Neural progenitor cell (in vitro differentiated cells): ENCODE data around the gene KLHL7. TPM values are rescaled to one million over a fixed set of nuclear protein-coding genes. Genes with fewer than 3 reads are reported as not detected.
"Not testable (repeated sequence)": the region's sequence is repeated elsewhere in the genome, so short reads cannot be mapped to it uniquely, and the experiment has no call there.

Source experiments
- DNase-seq: peaks from one replicate; pipeline ENCODE4 v3.0.0-alpha.2; 2016; ENCODE audit warnings: low spot score
- H2AFZ ChIP-seq: fragments of 200-600 bp; sonication (generic); replicated peaks from 2 replicates; pipeline ENCODE4 v1.6.1; 2016; ENCODE audit warnings: antibody characterized with exemption
- H3F3A ChIP-seq: fragments of 200-600 bp; sonication (generic); 2 replicates; pipeline ENCODE4 v1.6.1; 2016; ENCODE audit warnings: antibody characterized with exemption, low read depth
- H3K27ac ChIP-seq: fragments of 200-600 bp; sonication (generic); 2 replicates; pipeline ENCODE4 v1.5.1; 2016; ENCODE audit warnings: mild to moderate bottlenecking
- H3K27me3 ChIP-seq: fragments of 200-600 bp; sonication (generic); 2 replicates; pipeline ENCODE4 v1.6.1; 2016; ENCODE audit warnings: mild to moderate bottlenecking, moderate library complexity
- H3K36me3 ChIP-seq: fragments of 200-600 bp; sonication (generic); 2 replicates; pipeline ENCODE4 v1.5.1; 2016
- H3K4me1 ChIP-seq: fragments of 200-600 bp; sonication (generic); 2 replicates; pipeline ENCODE4 v1.6.1; 2016; ENCODE audit warnings: mixed run types
- H3K4me2 ChIP-seq: fragments of 200-600 bp; sonication (generic); 2 replicates; pipeline ENCODE4 v1.6.1; 2016
- H3K4me3 ChIP-seq: fragments of 200-600 bp; sonication (generic); 2 replicates; pipeline ENCODE4 v1.5.1; 2016
- H3K79me2 ChIP-seq: fragments of 200-600 bp; sonication (generic); 2 replicates; pipeline ENCODE4 v1.6.1; 2016; ENCODE audit warnings: low read depth
- H3K9ac ChIP-seq: fragments of 200-600 bp; sonication (generic); 2 replicates; pipeline ENCODE4 v1.6.1; 2016
- H3K9me3 ChIP-seq: fragments of 200-600 bp; sonication (generic); 2 replicates; pipeline ENCODE4 v1.5.1; 2016; ENCODE audit warnings: low read depth
- H4K20me1 ChIP-seq: fragments of 200-600 bp; sonication (generic); 2 replicates; pipeline ENCODE4 v1.6.1; 2016; ENCODE audit warnings: low read depth
- H3K27ac Mint-ChIP-seq: 3 replicates; pipeline ENCODE4 v1.8.0; 2021; ENCODE audit warnings: mixed read lengths
- H3K27me3 Mint-ChIP-seq: 2 replicates; pipeline ENCODE4 v1.8.0; 2022; ENCODE audit warnings: low read depth, mild to moderate bottlenecking, inconsistent platforms, moderate library complexity, mixed read lengths; ENCODE audit not compliant: insufficient read depth
- H3K36me3 Mint-ChIP-seq: 3 replicates; pipeline ENCODE4 v1.8.0; 2021; ENCODE audit warnings: mixed read lengths
- H3K4me1 Mint-ChIP-seq: 3 replicates; pipeline ENCODE4 v1.8.0; 2021; ENCODE audit warnings: mixed read lengths
- H3K4me3 Mint-ChIP-seq: 3 replicates; pipeline ENCODE4 v1.8.0; 2021; ENCODE audit warnings: mild to moderate bottlenecking, moderate library complexity, mixed read lengths
- H3K9me3 Mint-ChIP-seq: 3 replicates; pipeline ENCODE4 v1.8.0; 2020; ENCODE audit warnings: mixed read lengths
- CTCF ChIP-seq: fragments of 200-600 bp; sonication (generic); IDR thresholded peaks from 2 replicates; pipeline ENCODE4 v1.5.1; 2017; ENCODE audit warnings: antibody characterized with exemption, mild to moderate bottlenecking
- EZH2 ChIP-seq: fragments of 200-600 bp; sonication (generic); IDR thresholded peaks from 2 replicates; pipeline ENCODE4 v1.6.1; 2017; ENCODE audit warnings: antibody characterized with exemption, mild to moderate bottlenecking, moderate library complexity
- EZH2phosphoT487 ChIP-seq: fragments of 200-600 bp; sonication (generic); IDR thresholded peaks from 2 replicates; pipeline ENCODE4 v1.6.1; 2017; ENCODE audit warnings: antibody characterized with exemption
- total RNA-seq: library from RNA; depleted of rRNA; stranded (reverse); fragments of >200 nt; gene quantifications from 2 replicates; pipeline ENCODE4 v1.2.3, GENCODE V29; 2015; ENCODE audit warnings: low replicate concordance

KLHL7 gene
- total RNA-seq, 1 donor from 2014 or later, result 117 TPM

DNA sequence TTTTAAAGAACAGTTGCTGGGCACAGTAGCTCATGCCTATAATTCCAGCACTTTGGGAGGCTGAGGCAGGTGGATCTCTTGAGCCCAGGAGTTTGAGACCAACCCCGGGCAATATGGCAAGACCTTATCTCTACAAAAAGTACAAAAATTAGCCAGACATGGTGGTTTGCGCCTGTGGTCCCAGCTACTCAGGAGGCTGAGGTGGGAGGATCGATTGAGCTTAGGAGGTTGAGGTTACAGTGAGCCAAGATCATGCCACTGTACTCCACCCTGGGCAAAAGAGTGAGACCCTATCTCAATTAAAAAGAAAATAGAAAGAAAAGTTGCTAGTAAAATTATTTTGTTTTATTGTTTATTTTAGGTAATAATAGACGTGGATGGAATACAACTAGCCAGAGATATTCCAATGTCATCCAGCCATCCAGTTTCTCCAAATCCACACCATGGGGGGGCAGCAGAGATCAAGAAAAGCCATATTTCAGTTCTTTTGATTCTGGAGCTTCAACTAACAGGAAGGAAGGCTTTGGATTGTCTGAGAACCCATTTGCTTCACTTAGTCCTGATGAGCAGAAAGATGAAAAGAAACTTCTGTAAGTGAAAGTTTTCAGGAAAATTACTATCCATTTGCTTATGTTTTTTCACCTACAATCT, 79.2 kb downstream of the KLHL7 start:
- Mint-ChIP-seq H3K27ac (no peak overlapping the region), H3K4me1 (peaks cover 22% of the 10 kb centered on the region), H3K9me3 (peaks cover 3% of the 10 kb centered on the region), H3K4me3 (no peak overlapping the region), H3K36me3 (peaks cover 14% of the 10 kb centered on the region), H3K27me3 (peaks cover 2% of the 10 kb centered on the region)
- Histone ChIP-seq H3K79me2 (peaks cover 82% of the 10 kb centered on the region), H3K9me3 (no peaks in the 10 kb centered on the region), H2AFZ (no peak overlapping the region), H3K27ac (no peak overlapping the region), H3K4me2 (no peak overlapping the region), H3K4me1 (peaks cover 14% of the 10 kb centered on the region), H3K27me3 (no peaks in the 10 kb centered on the region), H3F3A (peaks cover 18% of the 10 kb centered on the region), H3K36me3 (peaks cover 29% of the 10 kb centered on the region), H3K4me3 (no peak overlapping the region), H4K20me1 (peaks cover 17% of the 10 kb centered on the region), H3K9ac (no peak overlapping the region)
- DNase-seq, result peak; percentile 13
- no peak for TF ChIP-seq EZH2phosphoT487
- peak; percentile 38 for TF ChIP-seq CTCF

DNA sequence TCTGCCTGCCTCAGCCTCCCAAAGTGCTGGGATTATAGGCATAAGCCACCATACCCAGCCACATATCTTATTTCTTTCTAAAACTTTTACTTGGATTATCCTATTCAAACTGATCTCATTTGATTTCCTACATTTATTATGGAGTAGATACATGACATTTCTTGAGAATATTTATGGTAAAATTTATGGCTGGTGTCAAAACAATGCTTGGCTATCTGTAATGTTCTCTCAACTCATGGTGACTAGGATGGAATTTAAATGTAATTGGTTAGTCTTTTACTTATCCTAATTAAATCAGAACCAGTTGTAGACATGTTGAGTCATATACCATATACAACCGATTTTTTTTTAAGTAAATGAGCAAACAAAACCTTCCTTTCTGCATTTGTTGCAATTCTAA, 80.4 kb downstream of the KLHL7 start:
- Mint-ChIP-seq H3K4me3 (no peak overlapping the region), H3K9me3 (peaks cover 3% of the 10 kb centered on the region), H3K27me3 (peaks cover 2% of the 10 kb centered on the region), H3K4me1 (peaks cover 20% of the 10 kb centered on the region), H3K36me3 (peaks cover 17% of the 10 kb centered on the region), H3K27ac (no peak overlapping the region)
- H3K36me3 ChIP-seq, result peaks cover 36% of the 10 kb centered on the region
- H3K4me2 ChIP-seq, result no peak overlapping the region
- H4K20me1 ChIP-seq, result peaks cover 17% of the 10 kb centered on the region
- no peaks in the 10 kb centered on the region for H3K9me3 ChIP-seq
- no peak overlapping the region for H3K4me3 ChIP-seq
- TF ChIP-seq EZH2phosphoT487 (no peak), EZH2 (no peak), CTCF (no peak)
- no peak for DNase-seq
- peaks cover 82% of the 10 kb centered on the region for H3K79me2 ChIP-seq
- no peak overlapping the region for H3K27ac ChIP-seq
- peaks cover 13% of the 10 kb centered on the region for H3F3A ChIP-seq
- H3K4me1 ChIP-seq, result peaks cover 14% of the 10 kb centered on the region
- no peak overlapping the region for H2AFZ ChIP-seq
- H3K27me3 ChIP-seq, result no peaks in the 10 kb centered on the region
- H3K9ac ChIP-seq, result no peak overlapping the region

DNA sequence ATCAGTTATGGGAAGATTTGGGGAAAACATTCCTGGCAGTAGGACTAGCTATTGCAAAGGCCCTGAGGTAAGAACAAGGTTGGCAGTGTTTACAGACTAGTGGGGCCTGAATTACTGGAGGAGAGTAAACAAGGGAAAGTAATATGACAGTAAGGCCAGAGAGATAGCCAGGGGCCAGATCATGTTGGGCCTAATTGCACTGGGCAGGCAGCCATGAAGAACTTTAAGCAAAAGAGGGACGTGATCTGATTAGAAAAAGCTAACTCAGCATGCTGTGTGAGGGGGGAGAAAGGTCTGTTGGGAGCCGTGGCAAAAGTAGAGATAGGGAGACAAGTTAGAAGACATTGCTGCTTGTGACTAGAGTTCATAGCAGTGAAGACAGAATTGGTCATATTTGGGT, 85.4 kb downstream of the KLHL7 start:
- H3K9me3 ChIP-seq, result no peaks in the 10 kb centered on the region
- H3K27ac ChIP-seq, result no peak overlapping the region
- Mint-ChIP-seq H3K27ac (no peak overlapping the region), H3K4me3 (no peak overlapping the region), H3K27me3 (peaks cover 2% of the 10 kb centered on the region), H3K36me3 (peaks cover 32% of the 10 kb centered on the region), H3K4me1 (no peaks in the 10 kb centered on the region), H3K9me3 (no peaks in the 10 kb centered on the region)
- no peak for DNase-seq
- TF ChIP-seq CTCF (no peak), EZH2phosphoT487 (no peak), EZH2 (no peak)
- no peak overlapping the region for H3K4me2 ChIP-seq
- H3K4me3 ChIP-seq, result no peak overlapping the region
- H3K9ac ChIP-seq, result no peak overlapping the region
- no peaks in the 10 kb centered on the region for H3K27me3 ChIP-seq
- H4K20me1 ChIP-seq, result no peaks in the 10 kb centered on the region
- H3K4me1 ChIP-seq, result no peaks in the 10 kb centered on the region
- no peaks in the 10 kb centered on the region for H3F3A ChIP-seq
- no peak overlapping the region for H2AFZ ChIP-seq
- peaks cover 40% of the 10 kb centered on the region for H3K79me2 ChIP-seq
- H3K36me3 ChIP-seq, result peaks cover 27% of the 10 kb centered on the region

DNA sequence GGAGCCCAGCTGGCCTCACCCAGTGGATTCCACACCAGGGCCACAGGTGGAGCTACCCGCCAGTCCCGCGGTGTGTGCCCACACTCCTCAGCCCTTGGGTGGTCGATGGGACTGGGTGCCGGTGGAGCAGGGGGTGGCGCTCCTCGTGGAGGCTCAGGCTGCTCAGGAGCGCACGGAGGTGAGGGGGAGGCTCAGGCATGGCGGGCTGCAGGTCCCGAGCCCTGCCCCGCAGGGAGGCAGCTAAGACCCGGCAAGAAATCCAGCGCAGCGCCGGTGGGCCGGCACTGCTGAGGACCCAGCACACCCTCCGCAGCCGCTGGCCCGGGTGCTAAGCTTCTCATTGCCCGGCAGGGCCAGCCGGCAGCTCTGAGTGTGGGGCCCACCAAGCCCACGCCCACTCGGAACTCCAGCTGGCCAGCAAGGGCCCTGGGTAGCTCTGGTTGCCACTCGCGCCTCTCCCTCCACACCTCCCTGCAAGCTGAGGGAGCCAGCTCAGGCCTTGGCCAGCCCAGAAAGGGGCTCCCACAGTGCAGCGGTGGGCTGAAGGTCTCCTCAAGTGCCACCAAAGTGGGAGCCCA, 88.2 kb downstream of the KLHL7 start:
- not testable (repeated sequence) for H3K4me1 ChIP-seq, H3K9me3 Mint-ChIP-seq, H3K27ac Mint-ChIP-seq, H3K27me3 Mint-ChIP-seq, H3K4me2 ChIP-seq, H2AFZ ChIP-seq, DNase-seq, H3K9ac ChIP-seq, H3K9me3 ChIP-seq, H3F3A ChIP-seq, H3K27ac ChIP-seq, H4K20me1 ChIP-seq, H3K4me3 ChIP-seq, H3K4me3 Mint-ChIP-seq, H3K4me1 Mint-ChIP-seq, H3K27me3 ChIP-seq
- Histone ChIP-seq H3K36me3 (peaks cover 15% of the 10 kb centered on the region), H3K79me2 (peaks cover 16% of the 10 kb centered on the region)
- H3K36me3 Mint-ChIP-seq, result peaks cover 35% of the 10 kb centered on the region
